GM19395 (cell line): Measurements from ENCODE around the gene FOS.
"Not testable (repeated sequence)": the region's sequence is repeated elsewhere in the genome, so short reads cannot be mapped to it uniquely, and the experiment has no call there.

Experiments
- ATAC-seq: cut with Tn5 transposase; IDR thresholded peaks from one replicate; pipeline ENCODE4 v1.9.1; 2021; ENCODE audit warnings: mild to moderate bottlenecking, moderate library complexity; ENCODE audit not compliant: unreplicated experiment

The FOS gene

DNA sequence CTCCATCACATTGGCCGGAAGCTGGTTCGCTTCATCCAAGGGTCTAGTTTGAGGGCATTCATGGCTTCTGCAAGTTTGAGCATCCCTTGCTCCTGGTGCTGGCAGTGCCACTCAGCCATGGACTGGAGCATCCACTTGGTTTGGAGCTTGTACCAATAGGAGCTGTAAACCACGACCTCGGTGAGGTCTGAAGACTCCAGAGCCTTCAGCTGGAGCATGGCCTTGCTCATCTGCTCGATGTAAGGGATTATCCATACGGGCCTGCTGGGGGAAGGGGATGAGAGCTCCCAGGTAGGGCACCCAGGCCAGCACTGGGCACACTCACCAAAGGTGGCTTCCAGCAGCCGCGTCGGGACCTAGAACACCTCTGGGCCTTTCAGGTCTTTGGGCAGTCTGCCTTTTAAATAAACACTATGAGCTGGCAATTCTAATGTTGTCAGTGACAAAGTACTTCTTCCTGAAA is 13.5 kb downstream of the FOS start:
- ATAC-seq, result no peak

DNA sequence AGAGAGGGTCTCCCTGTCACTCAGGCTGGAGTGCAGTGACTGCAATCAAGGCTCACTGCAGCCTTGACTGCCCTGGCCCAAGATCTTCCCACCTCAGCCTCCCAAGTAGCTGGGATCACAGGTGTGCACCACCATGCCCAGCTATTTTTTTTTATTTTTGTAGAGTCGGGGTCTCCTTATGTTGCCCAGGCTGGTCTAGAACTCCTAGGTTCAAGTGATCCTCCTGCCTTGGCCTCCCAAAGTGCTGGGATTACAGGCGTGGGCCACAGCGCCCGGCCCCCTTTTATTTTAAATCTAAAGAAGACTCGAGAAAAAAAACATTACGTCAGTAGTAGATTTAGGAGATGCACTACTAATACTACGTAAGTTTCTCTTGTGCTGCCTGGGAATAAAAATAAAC is 14.3 kb downstream of the FOS start:
- ATAC-seq, result no peak

DNA sequence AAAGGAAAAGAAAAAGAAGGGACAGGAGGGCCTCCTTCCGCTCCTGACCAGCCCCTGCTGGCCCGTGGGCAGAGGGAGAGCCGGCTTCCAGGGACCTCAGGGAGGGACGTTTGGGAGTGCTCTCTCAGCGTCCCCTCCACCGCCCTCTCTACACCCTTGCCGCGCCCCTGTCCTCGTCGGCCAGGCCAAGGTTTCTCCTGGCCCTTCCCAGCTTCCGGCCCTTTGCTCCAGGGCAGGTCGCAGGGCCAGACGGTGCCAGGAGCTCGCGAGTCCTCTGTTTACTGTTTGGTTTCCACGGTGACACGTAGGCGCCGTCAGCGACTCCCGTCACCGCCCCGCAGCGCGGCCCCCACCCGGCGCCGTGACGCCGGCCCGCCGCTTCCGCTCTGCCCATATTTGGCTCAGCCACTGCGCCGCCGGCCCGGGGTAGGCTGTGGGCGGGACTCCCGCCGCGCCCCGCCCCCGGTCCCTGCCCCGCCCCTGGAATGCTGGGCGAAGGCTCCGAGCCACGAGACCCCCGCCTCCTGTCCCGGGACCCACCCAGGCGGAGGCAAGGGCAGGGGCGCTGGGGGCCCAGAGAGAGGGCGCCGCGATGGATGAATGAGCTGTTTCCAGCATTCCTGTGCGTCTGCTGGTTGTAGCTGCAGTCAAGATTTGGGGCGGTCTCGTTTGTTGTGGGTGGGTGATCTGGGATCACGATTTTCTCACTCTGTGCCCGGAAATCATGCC is 15.5 kb downstream of the FOS start:
- peak; percentile 95 for ATAC-seq

DNA sequence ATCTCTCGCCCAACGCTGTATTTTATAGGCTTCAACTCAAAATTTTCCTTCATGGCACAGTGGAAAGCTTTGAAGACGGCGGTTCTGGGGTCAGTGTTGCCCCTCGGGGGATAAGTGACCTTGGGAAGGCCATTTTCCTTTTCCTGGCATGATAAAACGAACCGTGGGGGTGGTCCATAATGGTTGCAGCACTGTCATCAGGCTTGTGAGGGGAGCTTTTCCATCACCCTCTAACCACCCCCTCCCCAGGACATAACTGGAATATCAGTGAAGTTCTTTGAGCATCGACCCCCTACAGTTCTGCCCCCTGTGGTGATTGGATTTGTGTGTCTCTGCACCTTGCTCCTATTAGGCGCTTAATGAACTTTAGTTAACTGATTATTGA is 16.0 kb downstream of the FOS start:
- no peak for ATAC-seq

DNA sequence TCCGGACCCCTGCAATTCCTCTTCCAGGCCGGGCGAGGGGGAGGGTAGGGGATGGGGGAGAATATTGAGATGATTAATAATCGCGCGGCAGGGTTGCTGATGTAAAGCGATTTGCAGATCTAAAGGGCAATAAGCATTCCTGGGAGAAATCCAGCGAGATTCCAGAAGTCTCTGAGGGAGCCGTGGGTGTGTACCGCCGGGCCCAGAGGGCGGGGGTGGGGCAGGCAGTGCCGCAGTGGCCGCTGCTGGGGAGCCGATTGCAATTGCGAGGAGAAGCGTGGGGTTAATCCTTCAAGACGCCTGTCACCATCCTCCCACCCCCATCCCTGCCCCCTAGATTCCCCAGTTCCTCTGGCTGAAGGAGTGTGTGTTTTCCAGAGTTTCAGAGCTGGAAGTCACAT is 16.4 kb downstream of the FOS start:
- ATAC-seq, result no peak

DNA sequence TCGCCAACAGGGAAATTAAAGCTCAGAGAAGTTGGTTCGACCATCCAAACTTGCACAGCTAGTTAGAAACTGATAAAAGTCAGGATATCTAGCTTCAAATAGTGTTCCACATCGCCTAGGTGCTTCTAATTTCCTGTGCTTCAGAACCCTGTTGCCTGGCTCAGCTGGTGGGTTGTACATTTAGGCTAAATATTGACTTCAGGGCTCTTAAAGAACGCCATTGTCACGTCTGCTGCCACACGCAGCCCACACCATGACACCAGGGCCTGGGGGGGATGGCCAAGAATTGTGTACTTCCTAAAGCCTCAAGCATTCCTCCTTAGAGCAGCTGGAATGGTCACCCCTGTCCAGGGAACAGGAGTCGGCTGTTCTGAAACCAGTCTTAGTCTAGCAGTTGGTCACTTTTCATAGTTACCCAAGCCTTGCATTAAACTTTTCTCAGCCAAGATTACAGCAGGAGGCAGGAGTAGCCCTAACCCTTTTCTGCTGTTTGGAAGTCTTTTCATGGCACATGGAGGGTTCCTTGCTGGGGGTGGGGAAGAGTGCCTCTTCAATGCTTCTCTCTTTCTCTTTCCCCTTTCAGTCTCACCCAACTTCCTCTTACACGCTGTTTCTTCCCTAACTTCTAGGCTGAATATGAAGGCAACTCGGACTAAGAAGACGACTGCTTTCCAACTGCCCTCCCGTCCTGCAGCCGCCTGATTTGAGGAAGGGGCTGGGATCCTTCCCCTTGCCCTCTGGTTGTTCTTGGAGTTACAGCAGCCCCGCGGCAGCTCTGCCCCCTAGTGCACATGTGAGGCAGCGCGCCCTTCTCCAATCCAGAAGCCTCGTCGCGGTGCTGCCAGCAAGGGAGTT is 17.1 kb downstream of the FOS start:
- no peak for ATAC-seq

DNA sequence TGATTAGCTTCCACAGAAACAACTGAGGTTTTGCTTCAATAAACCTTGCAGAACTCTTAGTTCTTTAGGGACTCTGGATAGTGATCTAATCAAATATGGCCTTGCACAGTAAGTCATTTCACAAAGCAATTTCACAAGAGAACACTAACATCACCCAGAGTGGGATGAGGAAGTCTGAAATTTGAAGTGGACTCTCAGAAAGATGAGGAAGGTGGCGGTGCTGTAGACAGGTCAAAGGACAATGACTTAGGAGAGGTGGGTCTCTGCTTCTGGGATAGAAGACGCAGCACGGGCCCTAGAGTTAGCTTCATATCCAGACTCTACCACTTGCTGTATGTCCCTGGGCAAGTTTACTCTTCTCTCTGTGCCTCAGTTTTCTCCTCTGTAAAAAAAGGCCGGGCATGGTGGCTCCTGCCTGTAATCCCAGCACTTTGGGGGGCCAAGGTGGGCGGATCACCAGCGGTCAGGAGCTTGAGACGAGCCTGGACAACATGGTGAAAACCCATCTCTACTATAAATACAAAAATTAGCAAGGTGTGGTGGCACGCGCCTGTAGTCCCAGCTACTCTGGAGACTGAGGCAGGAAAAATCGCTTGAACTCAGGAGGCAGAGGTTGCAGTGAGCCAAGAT is 18.9 kb downstream of the FOS start:
- no peak for ATAC-seq

DNA sequence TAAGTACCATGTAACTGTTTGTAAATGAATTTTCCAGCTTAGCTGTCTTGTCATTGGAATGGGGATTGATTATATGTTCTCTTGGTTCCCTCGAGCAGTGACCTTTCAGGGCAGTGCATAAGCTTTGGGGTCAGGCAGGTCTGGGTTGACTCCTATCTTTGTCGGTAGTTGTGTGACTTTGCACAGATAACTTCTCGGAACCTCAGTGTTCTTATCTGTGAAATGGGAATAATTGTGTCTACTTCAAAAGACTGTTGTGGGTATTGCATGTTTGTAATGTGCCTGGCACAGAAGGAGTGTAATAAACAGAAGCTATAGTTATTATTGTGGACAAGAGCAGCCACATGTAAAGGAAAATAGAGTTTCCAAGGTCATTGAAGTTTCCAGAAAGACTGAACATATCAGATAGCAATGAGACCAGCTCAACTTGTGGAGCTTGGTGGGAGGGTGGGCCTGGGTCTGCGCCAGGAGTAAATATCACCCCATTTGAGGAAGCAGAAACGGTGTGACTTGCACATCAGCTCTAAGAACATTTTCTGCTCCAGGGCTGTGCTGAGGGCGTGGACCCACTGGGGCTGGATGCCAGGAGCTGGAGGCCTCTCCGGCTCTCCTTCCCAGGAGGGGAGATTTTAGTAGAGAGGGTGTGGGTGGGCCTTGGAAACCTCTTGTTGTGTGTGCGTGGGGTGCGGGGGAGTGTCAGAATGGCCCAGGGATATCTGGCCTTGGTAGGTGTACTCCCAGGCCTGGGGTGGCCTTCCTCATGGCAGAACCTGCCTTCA is 19.7 kb downstream of the FOS start:
- ATAC-seq, result no peak

DNA sequence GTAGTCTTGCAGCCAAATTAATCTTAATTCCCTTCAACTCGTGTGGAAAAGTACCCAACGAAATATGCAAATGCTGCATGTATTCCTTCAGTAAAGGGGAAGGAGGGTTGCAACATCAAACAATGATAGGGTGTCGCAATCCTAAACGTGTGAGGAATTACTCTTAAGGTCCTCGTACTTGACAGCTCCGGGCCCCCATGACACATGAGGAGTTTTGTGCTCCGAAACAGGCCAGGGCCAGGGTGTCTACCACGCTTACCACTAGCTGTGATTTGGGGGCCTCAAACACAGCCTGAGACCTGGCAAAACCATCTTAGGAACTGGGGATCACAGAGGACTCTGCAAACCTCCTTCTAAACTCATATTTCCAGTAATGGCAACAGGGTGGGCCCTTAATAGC is 20.4 kb downstream of the FOS start:
- no peak for ATAC-seq

DNA sequence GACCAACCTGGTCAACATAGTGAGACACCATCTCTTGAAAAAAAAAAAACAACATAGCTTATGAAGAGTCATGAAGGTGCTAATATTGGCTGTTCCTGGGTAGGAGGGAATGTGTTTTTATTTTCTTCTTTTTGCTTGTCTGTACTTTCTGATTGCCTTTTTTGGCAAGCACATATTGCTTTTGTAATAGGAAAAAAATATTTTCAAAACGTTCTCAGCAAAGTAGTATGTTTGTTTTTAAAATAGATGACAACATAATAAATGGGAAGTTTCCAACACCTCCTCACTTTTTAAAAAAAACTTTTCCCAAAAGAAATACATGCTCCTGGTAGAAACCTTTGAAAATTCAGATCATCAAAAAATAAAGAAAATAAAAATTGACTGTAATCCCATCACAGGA is 20.9 kb downstream of the FOS start:
- ATAC-seq, result no peak

DNA sequence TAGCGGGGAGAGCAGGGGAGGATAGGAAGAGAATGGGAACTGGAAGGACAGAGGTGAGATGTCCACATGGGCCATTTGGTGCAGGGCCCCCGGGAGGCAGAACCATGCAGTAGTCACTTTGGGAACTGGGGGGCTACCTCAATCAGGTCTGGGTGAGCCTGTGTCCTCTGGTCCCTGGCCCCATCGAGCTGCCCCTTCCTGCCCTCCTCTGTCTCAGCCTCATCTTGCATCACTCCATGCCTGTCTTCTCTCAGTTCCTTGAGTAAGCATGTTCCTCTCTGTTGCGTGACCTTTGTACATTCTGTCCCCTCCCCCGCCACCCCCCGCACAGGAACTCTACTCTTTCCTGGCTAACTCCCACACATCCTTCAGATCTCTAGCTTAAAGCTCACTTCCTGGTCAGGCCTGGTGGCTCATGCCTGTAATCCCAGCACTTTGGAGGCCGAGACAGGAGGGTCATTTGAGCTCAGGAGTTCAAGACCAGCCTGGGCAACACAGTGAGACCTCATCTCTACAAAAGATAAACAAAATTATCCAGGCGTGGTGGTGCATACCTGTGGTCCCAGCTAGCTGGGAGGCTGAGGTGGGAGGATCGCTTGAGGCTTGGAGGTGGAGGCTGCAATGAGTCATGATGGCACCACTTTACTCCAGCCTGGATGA is 23.2 kb downstream of the FOS start:
- no peak for ATAC-seq

DNA sequence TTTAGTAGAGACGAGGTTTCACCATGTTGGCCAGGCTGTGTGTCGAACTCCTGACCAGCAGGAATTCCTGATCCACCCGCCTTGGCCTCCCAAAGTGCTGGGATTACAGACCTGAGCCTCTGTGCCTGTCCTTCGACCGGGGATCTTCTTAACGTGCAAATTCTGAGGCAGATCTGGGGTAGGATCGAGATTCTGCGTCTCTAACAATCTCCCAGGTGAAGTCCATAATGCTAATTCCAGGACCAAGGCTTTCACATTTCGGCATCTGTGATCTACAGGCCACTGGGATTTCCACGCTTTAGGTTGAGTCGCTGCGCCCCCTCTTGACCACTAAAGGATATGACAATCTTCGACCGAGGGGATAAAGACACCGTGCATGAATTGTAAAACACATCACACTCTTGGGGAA is 24.8 kb downstream of the FOS start:
- ATAC-seq, result no peak

DNA sequence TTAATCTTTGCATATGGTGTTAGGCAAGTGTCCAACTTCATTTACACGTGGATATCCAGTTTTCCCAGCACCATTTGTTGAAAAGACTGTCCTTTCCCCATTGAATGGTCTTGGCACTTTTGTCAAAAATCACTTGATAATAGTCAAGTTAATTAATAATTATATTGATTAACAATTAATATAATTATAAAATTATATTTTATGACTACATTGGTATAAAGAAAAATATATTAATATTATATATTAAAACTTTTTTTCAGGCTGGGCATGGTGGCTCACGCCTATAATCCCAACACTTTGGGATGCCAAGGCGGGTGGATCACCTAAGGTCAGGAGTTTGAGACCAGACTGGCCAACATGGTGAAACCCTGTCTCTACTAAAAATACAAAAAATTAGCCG is 27.8 kb downstream of the FOS start:
- not testable (repeated sequence) for ATAC-seq

DNA sequence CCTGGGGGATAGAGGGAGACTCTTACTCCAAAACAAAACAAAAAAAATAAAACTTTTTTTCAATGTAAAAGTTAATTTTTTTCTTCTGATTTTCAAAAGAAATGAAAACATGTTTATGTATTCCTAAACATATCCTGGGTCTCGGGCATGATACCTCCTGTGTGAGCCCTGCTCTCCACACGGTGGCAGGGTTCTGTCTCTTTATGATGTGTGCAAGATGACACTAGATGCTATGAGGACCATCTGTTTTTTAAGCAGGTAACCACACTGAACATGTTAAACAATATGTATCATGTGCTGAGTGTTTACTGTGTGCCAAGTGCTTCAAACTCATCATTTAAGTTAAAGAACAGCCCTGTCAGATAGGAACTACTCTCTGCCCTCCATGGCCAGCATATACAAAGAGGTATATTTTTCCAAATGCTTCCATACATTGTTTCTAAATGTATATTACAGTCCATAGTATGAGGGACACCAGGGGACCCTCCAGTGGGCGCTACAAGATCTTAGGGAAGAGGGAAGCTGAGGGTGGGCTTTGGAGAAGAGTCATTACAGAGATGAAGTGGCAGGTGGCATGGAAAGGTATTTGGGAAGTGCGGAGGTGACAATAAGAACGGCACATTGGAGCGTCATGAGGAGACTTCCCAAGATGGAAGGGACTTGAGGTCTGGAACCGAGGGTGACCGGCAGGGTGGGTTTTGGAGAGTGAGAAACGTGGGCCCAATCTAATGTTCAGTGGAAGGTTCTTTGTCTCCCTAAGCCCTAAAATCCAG is 28.5 kb downstream of the FOS start:
- no peak for ATAC-seq

DNA sequence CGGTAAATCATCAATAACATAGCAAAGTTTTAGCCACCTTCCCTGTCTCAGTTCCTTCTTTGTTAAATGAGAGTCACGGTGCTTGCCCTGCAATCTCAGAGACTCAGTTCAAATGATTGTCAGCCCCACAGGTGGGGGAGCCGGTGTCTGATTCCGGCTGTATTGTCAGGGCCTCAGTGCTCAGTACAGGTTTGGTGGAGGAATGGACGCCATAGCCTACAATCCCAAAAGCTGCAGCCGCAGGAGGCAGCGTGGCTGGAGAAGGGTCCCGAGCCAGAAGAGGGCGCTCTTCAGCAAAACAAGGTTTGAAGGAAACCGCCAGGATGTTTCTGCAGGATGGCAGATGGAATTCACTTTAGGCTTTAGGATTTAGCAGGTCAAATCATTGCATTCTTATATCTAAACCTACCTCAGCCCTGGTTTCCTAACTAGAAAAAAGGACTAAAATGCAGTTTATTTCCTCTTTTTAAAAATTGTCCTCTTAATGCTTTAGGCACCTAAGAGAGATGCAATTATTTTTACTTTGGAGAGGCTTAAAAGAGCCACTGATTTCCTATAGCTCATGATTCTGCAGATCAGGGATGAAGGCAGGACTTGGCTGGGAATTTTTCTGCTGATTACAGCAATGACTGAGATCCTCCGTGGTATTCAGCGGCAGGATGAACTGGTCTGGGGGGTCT is 29.2 kb downstream of the FOS start:
- no peak for ATAC-seq

DNA sequence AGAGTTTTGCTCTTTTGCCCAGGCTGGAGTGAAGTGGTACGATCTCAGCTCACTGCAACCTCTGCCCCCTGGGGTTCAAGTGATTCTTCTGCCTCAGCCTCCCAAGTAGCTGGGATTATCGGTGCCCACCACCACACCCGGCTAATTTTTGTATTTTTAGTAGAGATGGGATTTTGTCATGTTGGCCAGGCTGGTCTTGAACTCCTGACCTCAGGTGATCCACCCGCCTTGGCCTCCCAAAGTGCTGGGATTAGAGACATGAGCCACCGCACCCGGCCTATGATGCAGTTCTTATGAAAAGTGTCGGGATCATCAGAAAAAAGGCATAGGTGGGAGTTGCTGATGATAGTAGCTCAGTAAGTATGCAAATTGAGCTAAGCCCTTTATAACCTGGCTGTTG is 30.4 kb downstream of the FOS start:
- not testable (repeated sequence) for ATAC-seq

DNA sequence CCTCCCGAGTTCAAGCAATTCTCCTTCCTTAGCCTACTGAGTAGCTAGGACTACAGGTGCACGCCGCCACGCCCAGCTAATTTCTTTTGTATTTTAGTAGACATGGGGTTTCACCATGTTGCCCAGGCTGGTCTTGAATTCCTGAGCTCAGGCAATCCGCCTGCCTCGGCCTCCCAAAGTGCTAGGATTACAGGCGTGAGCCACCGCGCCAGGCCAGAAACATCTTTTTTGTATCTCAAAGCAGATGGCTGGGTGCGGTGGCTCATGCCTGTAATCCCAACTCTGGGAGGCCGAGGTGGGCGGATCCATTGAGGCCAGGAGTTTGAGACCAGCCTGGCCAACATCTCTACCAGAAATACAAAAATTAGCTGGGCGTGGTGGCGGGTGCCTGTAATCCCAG is 30.9 kb downstream of the FOS start:
- not testable (repeated sequence) for ATAC-seq

DNA sequence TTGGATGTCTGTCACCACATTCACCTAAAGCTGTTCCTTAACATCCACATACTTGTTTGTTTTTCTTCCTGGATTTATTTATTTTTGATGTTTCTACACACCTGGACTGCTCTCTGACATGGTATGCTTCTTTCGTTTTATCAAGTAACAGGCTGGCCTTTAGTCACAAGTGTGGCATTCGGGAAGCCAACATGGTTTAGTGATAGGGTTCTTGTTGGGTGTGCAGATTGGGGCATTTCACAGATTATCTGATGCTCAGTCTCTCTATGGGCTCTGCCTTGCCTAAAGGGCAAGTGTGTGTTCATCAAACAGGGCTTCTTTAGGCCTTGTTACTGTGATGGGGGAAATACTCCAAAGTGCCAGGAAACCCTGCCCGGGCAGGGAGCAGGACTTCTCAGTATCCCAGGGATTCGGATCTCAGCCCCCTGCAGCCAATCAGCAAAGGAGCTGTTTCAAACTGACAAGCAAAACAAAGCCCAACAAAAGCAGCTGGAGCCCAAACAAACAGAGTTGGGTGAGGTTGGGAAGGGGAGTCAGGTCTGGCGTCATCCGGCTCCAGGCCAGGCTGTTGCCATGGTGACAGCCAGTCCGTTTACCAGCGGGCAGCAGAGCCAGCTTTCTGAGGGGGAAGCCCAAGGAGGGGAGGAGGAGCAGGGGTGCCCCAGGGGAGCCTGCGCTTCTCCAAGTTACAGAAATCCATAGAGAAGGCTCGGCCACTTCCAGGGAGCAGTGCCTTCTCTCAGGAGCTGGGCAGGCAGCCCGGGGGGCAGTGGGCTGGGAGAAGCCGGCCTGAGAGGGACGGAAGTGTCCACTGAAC is 31.9 kb downstream of the FOS start:
- ATAC-seq, result no peak
